Spleen (tissue), 11 donors: ENCODE measurements around the gene LGALS9. TPM values are rescaled to one million over a fixed set of nuclear protein-coding genes. Genes with fewer than 3 reads are reported as not detected.
A peak's percentile ranks its signal among the peaks of the same experiment; 100 is the strongest.

ENCODE experiments used
- DNase-seq: peaks from one replicate; pipeline ENCODE4 v3.0.0-alpha.2; 2020
- H3K27ac ChIP-seq, 8 donors: fragments of 200-600 bp; sonication (generic) in 7 of 8; 1 replicate in 4 of 8; 2 replicates in 4 of 8; pipeline versions ENCODE4 v1.5.0 to v1.8.0; 2016 to 2021; ENCODE audit warnings: inconsistent platforms in 4 of 8, mild to moderate bottlenecking in 4 of 8, moderate library complexity in 1 of 8
- H3K27me3 ChIP-seq, 7 donors: fragments of 200-600 bp; sonication (generic) in 6 of 7; replicated peaks in 1 of 7; 1 replicate in 4 of 7; 2 replicates in 3 of 7; pipeline versions ENCODE4 v1.5.0 to v1.8.0; 2016 to 2021; ENCODE audit warnings: inconsistent platforms in 3 of 7, mild to moderate bottlenecking in 1 of 7
- H3K36me3 ChIP-seq, 6 donors: fragments of 200-600 bp; sonication (generic) in 5 of 6; 1 replicate in 4 of 6; 2 replicates in 2 of 6; pipeline versions ENCODE4 v1.5.0 to v1.8.0; 2016 to 2021; ENCODE audit warnings: inconsistent platforms in 2 of 6
- H3K4me1 ChIP-seq, 6 donors: fragments of 200-600 bp; sonication (generic) in 5 of 6; 1 replicate in 3 of 6; 2 replicates in 3 of 6; pipeline versions ENCODE4 v1.5.0 to v1.8.0; 2016 to 2021; ENCODE audit warnings: inconsistent platforms in 3 of 6
- H3K4me3 ChIP-seq, 8 donors: fragments of 200-600 bp; sonication (generic) in 7 of 8; 1 replicate in 4 of 8; 2 replicates in 4 of 8; pipeline versions ENCODE4 v1.5.0 to v1.8.0; 2016 to 2021; ENCODE audit warnings: inconsistent platforms in 4 of 8, mild to moderate bottlenecking in 4 of 8, moderate library complexity in 2 of 8
- H3K9me3 ChIP-seq, 8 donors: fragments of 200-600 bp; sonication (generic) in 7 of 8; 1 replicate in 4 of 8; 2 replicates in 4 of 8; pipeline versions ENCODE4 v1.5.0 to v1.8.0; 2016 to 2021; ENCODE audit warnings: inconsistent platforms in 4 of 8
- POLR2A ChIP-seq, 3 donors: fragments of 450-650 bp; IDR thresholded peaks; one replicate each; pipeline ENCODE4 v1.5.1; 2017; ENCODE audit warnings: antibody characterized with exemption in 3 of 3, mild to moderate bottlenecking in 1 of 3
- POLR2AphosphoS5 ChIP-seq, 3 donors: sonication (generic); formaldehyde crosslinking; IDR thresholded peaks; one replicate each; pipeline ENCODE4 v1.5.1; 2017; ENCODE audit warnings: antibody characterized with exemption in 3 of 3
- WGBS, 5 donors: extraction: QIAGEN DNeasy Blood & Tissue Kit in 3 of 5; methylation state at CpG; one replicate each; pipeline versions ENCODE4 v1.1.5 to v1.1.7; 2013 to 2018; 5-methylcytosine and 5-hydroxymethylcytosine counted together
- intact Hi-C: fragments of 100-400 bp; cut with DNase I; formaldehyde crosslinking; loops from one replicate; pipeline ENCODE4 v1.15.0; 2023; ENCODE audit warnings: low total_unique reads
- polyA plus RNA-seq, 3 donors: library from polyadenylated mRNA; stranded (reverse); fragments of 200-250 nt; gene quantifications; one replicate each; pipeline ENCODE4 v1.2.1, GENCODE V29; 2013
- total RNA-seq, 7 donors: library from RNA; depleted of rRNA in 3 of 7; stranded (reverse); fragments of >200 nt in 3 of 7; fragmentation: NEBNext Ultra II Directional in 4 of 7; extraction: Animal tissue kit (Norgen Biotek cat#: 25700) in 4 of 7; gene quantifications; one replicate each; pipeline versions ENCODE4 v1.1.0 to v1.2.1, GENCODE V29; 2016 to 2021
- TF ChIP-seq, protein P1 (sequence below), 11 experiments: fragments of 200-600 bp in 7 of 11; fragments of 450-650 bp in 4 of 11; sonication (generic) in 4 of 11; IDR thresholded peaks in 8 of 11; conservative IDR thresholded peaks in 3 of 11; 1 replicate in 7 of 11; 2 replicates in 4 of 11; pipeline versions ENCODE4 v1.4.0 to v1.8.0; 2016 to 2021; ENCODE audit warnings: antibody characterized with exemption in 11 of 11, inconsistent platforms in 4 of 11, mild to moderate bottlenecking in 1 of 11
- donor health status: healthy with polysubstance abuse.
- donor health status: DM: no; HTN: no; CAD: no; lungs with moderate emphysema.
- donor health status: DM: no; HTN: no; CAD: no.
- donor health status: Bipolar disorder and iron deficiency.
- donor health status: healthy.
- donor health status: DM: no; HTN: no; CAD: no.
- donor health status: DM: yes; HTN: yes; CAD: no.

Gene LGALS9
- total and polyA plus RNA-seq, 10 donors, result 162 to 309 (median 209) TPM

DNA sequence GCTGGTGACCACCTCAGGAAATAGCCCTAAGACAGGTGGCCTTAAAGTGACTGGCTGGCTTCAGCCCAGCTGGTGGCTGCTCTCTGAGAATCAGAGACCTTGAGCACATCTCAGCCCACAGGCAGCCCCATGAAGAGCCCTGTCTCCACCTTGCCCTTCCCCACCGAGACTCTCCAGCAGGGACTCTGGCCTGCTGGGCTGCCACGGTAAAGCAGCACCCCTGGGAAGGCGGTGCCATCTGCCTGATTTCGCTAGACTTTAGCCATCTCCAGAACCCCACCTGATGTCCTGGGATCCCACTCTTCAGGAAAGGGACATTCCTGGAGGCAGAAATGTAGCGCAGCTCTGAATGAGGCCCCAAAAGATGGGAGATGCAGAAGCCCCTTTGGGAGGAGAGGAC, 45.2 kb upstream of the LGALS9 start:
- H3K4me1 ChIP-seq, result peaks cover 0 to 10% (median 7%) of the 10 kb centered on the region in 6 donors
- H3K4me3 ChIP-seq, result no peak overlapping the region
- TF ChIP-seq, protein P1, sequence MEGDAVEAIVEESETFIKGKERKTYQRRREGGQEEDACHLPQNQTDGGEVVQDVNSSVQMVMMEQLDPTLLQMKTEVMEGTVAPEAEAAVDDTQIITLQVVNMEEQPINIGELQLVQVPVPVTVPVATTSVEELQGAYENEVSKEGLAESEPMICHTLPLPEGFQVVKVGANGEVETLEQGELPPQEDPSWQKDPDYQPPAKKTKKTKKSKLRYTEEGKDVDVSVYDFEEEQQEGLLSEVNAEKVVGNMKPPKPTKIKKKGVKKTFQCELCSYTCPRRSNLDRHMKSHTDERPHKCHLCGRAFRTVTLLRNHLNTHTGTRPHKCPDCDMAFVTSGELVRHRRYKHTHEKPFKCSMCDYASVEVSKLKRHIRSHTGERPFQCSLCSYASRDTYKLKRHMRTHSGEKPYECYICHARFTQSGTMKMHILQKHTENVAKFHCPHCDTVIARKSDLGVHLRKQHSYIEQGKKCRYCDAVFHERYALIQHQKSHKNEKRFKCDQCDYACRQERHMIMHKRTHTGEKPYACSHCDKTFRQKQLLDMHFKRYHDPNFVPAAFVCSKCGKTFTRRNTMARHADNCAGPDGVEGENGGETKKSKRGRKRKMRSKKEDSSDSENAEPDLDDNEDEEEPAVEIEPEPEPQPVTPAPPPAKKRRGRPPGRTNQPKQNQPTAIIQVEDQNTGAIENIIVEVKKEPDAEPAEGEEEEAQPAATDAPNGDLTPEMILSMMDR (IDR thresholded peaks at IDR 0.05 in 8 of 11, conservative IDR thresholded peaks at IDR 0.05 in 3 of 11), result no peak
- TF ChIP-seq POLR2A (IDR thresholded peaks at IDR 0.05) (no peak), POLR2AphosphoS5 (IDR thresholded peaks at IDR 0.05) (no peak)
- DNase-seq, result no peak
- H3K36me3 ChIP-seq, result peaks cover 0 to 84% (median 24%) of the 10 kb centered on the region in 6 donors
- H3K27ac ChIP-seq, result no peak overlapping the region
- H3K9me3 ChIP-seq, result no peaks in the 10 kb centered on the region
- intact Hi-C loops, result no loop called here
- WGBS, 5 donors, result 92 to 100% (median 95%) methylated on average over 5 of the region's 5 CpGs
- H3K27me3 ChIP-seq, result no peaks in the 10 kb centered on the region

GRCh38 chr17:27586203-27586721, 44.7 kb upstream of the LGALS9 start:
- intact Hi-C loops, result no loop called here
- H3K4me1 ChIP-seq, result peaks cover 0 to 10% (median 6%) of the 10 kb centered on the region in 6 donors
- no peaks in the 10 kb centered on the region for H3K9me3 ChIP-seq
- no peak overlapping the region for H3K27ac ChIP-seq
- 88 to 94% (median 89%) methylated on average over 8 of the region's 8 CpGs for WGBS, 5 donors
- TF ChIP-seq, protein P1 (IDR thresholded peaks at IDR 0.05 in 8 of 11, conservative IDR thresholded peaks at IDR 0.05 in 3 of 11), result no peak
- TF ChIP-seq POLR2A (IDR thresholded peaks at IDR 0.05) (no peak), POLR2AphosphoS5 (IDR thresholded peaks at IDR 0.05) (no peak)
- H3K27me3 ChIP-seq, result no peaks in the 10 kb centered on the region
- H3K36me3 ChIP-seq, result peaks cover 0 to 89% (median 24%) of the 10 kb centered on the region in 6 donors
- DNase-seq, result no peak
- no peak overlapping the region for H3K4me3 ChIP-seq

- Histone ChIP-seq H3K4me3 (no peak overlapping the region), H3K4me1 (peaks cover 0 to 10% (median 0%) of the 10 kb centered on the region in 6 donors), H3K36me3 (peaks cover 0 to 99% (median 35%) of the 10 kb centered on the region in 6 donors), H3K27me3 (no peaks in the 10 kb centered on the region), H3K27ac (no peak overlapping the region), H3K9me3 (no peaks in the 10 kb centered on the region)
- 89 to 95% (median 93%) methylated on average over 13 to 15 of the region's 15 CpGs for WGBS, 5 donors
- DNase-seq, result no peak
- TF ChIP-seq, protein P1 (IDR thresholded peaks at IDR 0.05 in 8 of 11, conservative IDR thresholded peaks at IDR 0.05 in 3 of 11), result no peak
- peak in 1 of 3 donors; percentile 8 for TF ChIP-seq POLR2AphosphoS5 (IDR thresholded peaks at IDR 0.05)
- intact Hi-C loops, result no loop called here
Observed at GRCh38 chr17:27588354-27588753, 42.6 kb upstream of the LGALS9 start.

DNA sequence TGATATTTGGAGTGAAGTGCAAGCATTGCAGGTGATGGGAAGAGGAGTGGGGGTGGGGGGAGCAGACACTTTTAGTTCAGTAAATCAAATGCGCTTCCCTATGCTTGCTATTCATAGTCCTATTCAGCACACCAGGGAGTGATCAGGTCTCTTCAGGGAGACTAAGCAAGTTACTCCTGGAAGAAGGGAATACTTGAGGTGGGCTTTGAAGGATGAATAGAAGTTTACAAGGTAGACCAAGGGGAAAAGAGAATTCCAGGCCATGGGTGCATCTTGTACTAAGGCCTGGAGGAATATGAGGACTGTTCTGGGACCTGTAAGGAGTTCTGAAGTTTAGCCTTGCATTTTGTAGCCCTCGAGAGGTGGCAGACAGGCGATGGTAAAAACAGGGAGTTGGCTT, 40.1 kb upstream of the LGALS9 start:
- DNase-seq, result no peak
- no peaks in the 10 kb centered on the region for H3K9me3 ChIP-seq
- no peak overlapping the region for H3K27ac ChIP-seq
- H3K4me1 ChIP-seq, result no peaks in the 10 kb centered on the region
- peaks cover 0 to 99% (median 37%) of the 10 kb centered on the region in 6 donors for H3K36me3 ChIP-seq
- 94 to 100% (median 98%) methylated on average over 3 of the region's 3 CpGs for WGBS, 5 donors
- H3K4me3 ChIP-seq, result no peak overlapping the region
- no peaks in the 10 kb centered on the region for H3K27me3 ChIP-seq
- intact Hi-C loops, result loop anchor here (10.0 kb wide), 1 partner anchor 136 kb away; the partner anchor contains the start of gene KSR1
- TF ChIP-seq, protein P1 (IDR thresholded peaks at IDR 0.05 in 8 of 11, conservative IDR thresholded peaks at IDR 0.05 in 3 of 11), result no peak
- TF ChIP-seq POLR2A (IDR thresholded peaks at IDR 0.05), result no peak
- no peak for TF ChIP-seq POLR2AphosphoS5 (IDR thresholded peaks at IDR 0.05)
